Natural killer cell (primary cell): ENCODE data around the gene ZBTB7B. TPM values are rescaled to one million over a fixed set of nuclear protein-coding genes. Genes with fewer than 3 reads are reported as not detected.
A peak's percentile ranks its signal among the peaks of the same experiment; 100 is the strongest.
"Not testable (repeated sequence)": the region's sequence is repeated elsewhere in the genome, so short reads cannot be mapped to it uniquely, and the experiment has no call there.

ENCODE experiments used
- ATAC-seq, 3 donors: fragments of 150-1000 bp in 2 of 3; fragments of 200-7000 bp in 1 of 3; cut with Tn5 transposase; 1 replicate in 1 of 3; 2 replicates in 2 of 3; pipeline ENCODE4 v1.10.0; 2021; ENCODE audit warnings: mild to moderate bottlenecking in 2 of 3, moderate library complexity in 2 of 3
- DNase-seq, 2 donors: peaks; one replicate each; pipeline versions ENCODE4 v3.0.0 to v3.0.0-alpha.2; 2013 to 2021; ENCODE audit warnings: mixed read lengths in 1 of 2
- H3K27ac ChIP-seq: one replicate; pipeline ENCODE4 v1.5.1; 2013; ENCODE audit warnings: mild to moderate bottlenecking, low read length
- H3K27me3 ChIP-seq: one replicate; pipeline ENCODE4 v1.6.1; 2013; ENCODE audit warnings: low read length; ENCODE audit not compliant: control insufficient read depth, insufficient read depth
- H3K36me3 ChIP-seq: one replicate; pipeline ENCODE4 v1.6.1; 2013; ENCODE audit warnings: low read length; ENCODE audit not compliant: control insufficient read depth, insufficient read depth
- H3K4me1 ChIP-seq: one replicate; pipeline ENCODE4 v1.6.1; 2013; ENCODE audit warnings: low read length; ENCODE audit not compliant: control insufficient read depth, insufficient read depth
- H3K4me3 ChIP-seq: one replicate; pipeline ENCODE4 v1.5.1; 2013; ENCODE audit warnings: low read length
- H3K9me3 ChIP-seq: one replicate; pipeline ENCODE4 v1.6.1; 2013; ENCODE audit warnings: low read length; ENCODE audit not compliant: control insufficient read depth, insufficient read depth
- H3K27ac Mint-ChIP-seq, 2 donors: one replicate each; pipeline ENCODE4 v1.8.0; 2022; ENCODE audit warnings: mild to moderate bottlenecking in 2 of 2, mixed read lengths in 2 of 2, moderate library complexity in 1 of 2
- H3K27me3 Mint-ChIP-seq, 2 donors: one replicate each; pipeline ENCODE4 v1.8.0; 2022; ENCODE audit warnings: low read depth in 2 of 2, mixed read lengths in 2 of 2
- H3K36me3 Mint-ChIP-seq: one replicate; pipeline ENCODE4 v1.8.0; 2022; ENCODE audit warnings: mixed read lengths
- H3K4me1 Mint-ChIP-seq, 2 donors: one replicate each; pipeline ENCODE4 v1.8.0; 2022; ENCODE audit warnings: mixed read lengths in 2 of 2
- H3K4me3 Mint-ChIP-seq: one replicate; pipeline ENCODE4 v1.8.0; 2022; ENCODE audit warnings: mild to moderate bottlenecking, moderate library complexity, mixed read lengths
- H3K9me3 Mint-ChIP-seq, 2 donors: one replicate each; pipeline ENCODE4 v1.8.0; 2022; ENCODE audit warnings: mixed read lengths in 2 of 2
- CTCF ChIP-seq: fragments of 200-600 bp; IDR thresholded peaks from one replicate; pipeline ENCODE4 v1.8.0; 2022; ENCODE audit warnings: antibody characterized with exemption
- WGBS: methylation state at CpG from one replicate; pipeline ENCODE4 v1.1.7; 2013; ENCODE audit warnings: missing lambda C conversion rate; ENCODE audit not compliant: insufficient coverage; 5-methylcytosine and 5-hydroxymethylcytosine counted together
- intact Hi-C: fragments of 100-400 bp; cut with micrococcal nuclease; formaldehyde crosslinking; loops from one replicate; pipeline ENCODE4 v1.14.2; 2022
- total RNA-seq, 4 donors: library from RNA; stranded (reverse); fragments of 120-200 nt in 1 of 4; gene quantifications; one replicate each; pipeline versions ENCODE4 v1.2.3 to v1.2.4, GENCODE V29; 2013 to 2022

Gene ZBTB7B
- total RNA-seq, 3 donors from 2014 or later (not counting 1 experiment from before 2014, with no cell fraction given): 61.2 to 75.4 (median 63.3) TPM

DNA sequence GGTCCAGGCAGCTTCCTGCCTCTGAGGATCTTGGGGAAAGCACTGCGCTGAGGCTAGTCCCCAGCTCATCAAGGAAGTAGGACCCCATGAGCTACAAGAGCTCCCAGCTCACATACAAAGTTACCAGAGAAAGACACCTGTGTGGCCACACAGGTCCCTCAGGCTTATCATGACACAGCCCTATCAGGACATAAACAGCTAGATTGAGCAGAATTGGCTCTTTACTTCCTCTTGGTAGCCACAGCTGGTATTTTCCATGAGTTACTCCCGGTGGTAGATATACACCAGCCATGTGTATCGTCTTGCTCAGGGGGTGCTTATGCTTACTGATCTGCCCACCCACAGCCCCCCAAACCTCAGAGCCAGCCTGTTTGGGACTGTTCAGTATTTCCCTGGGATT is 8.0 kb upstream of the ZBTB7B start:
- Mint-ChIP-seq H3K27me3 (no peaks in the 10 kb centered on the region), H3K9me3 (no peaks in the 10 kb centered on the region), H3K4me3 (no peak overlapping the region), H3K4me1 (peaks cover 10 to 24% of the 10 kb centered on the region in 2 donors), H3K36me3 (no peaks in the 10 kb centered on the region), H3K27ac (no peak overlapping the region)
- H3K4me1 ChIP-seq: peaks cover 18% of the 10 kb centered on the region
- no peak overlapping the region for H3K27ac ChIP-seq
- DNase-seq (no peak), ATAC-seq (no peak)
- intact Hi-C loops: no loop called here
- H3K27me3 ChIP-seq: no peaks in the 10 kb centered on the region
- TF ChIP-seq CTCF: no peak
- no peaks in the 10 kb centered on the region for H3K9me3 ChIP-seq
- H3K4me3 ChIP-seq: no peak overlapping the region
- 41% methylated on average over 3 of the region's 3 CpGs for WGBS
- peaks cover 16% of the 10 kb centered on the region for H3K36me3 ChIP-seq

DNA sequence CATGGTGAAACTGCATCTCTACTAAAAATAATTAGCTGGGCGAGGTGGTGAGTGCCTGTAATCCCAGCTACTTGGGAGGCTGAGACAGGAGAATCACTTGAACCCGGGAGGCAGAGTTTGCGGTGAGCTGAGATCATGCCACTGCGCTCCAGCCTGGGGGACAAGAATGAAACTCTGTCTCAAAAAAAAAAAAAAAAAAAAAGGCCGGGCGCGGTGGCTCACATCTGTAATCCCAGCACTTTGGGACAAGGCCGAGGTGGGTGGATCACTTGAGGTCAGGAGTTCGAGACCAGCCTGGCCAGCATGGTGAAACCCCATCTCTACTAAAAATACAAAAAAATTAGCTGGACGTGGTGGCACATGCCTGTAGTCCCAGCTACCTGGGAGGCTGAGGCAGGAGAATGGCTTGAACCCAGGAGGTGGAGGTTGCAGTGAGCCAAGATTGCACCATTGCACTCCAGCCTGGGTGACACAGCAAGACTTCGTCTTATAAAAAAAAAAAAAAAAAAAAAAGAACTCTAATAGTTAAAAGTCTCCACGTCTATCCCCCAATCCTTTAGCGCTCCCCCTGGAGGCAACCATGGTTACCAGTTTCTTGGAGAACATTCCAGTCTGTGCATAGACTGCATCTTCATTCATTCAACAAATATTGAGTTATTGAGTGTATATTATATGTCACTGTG is 7.2 kb upstream of the ZBTB7B start:
- H3K4me1 ChIP-seq: peaks cover 26% of the 10 kb centered on the region
- H3K27ac ChIP-seq, H3K36me3 ChIP-seq, H3K9me3 ChIP-seq, ATAC-seq, H3K27me3 Mint-ChIP-seq, intact Hi-C loops, H3K27me3 ChIP-seq, H3K4me3 Mint-ChIP-seq, H3K4me3 ChIP-seq, H3K36me3 Mint-ChIP-seq, H3K9me3 Mint-ChIP-seq, H3K27ac Mint-ChIP-seq: not testable (repeated sequence)
- peaks cover 15 to 28% of the 10 kb centered on the region in 2 donors for H3K4me1 Mint-ChIP-seq
- 90% methylated on average over 5 of the region's 13 CpGs for WGBS
- DNase-seq: peak in 1 of 2 donors; percentile 41

DNA sequence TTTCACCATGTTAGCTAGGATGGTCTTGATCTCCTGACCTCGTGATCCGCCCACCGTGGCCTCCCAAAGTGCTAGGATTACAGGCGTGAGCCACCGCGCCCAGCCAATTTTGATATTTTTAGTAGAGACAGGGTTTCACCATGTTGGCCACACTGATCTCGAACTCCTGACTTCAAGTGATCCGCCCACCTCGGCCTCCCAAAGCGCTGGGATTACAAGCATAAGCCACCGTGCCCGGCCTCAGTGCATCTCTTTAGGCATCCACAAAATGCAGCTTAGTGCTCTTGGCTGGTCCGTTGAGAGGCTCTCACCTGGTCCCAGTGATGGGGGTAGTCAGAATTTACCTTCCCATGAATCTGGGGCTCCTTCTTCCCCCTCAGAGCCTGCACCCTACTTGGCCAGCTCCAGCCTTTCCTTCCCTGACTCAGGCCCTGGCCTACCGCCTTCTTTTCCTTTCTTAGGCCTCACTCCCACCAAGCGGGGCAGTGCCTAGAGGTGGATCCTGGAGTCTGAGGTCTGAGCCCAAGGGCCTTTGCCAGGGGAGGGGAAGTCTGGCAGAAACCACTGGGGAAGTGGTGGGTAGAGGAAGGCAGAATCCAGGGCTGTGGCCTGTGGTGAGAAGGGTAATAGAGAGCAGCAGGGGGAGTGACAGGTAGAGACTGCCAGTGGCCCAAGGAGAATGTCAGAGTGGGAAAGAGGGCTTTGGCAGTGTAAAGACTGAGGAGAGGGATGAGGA is 5.5 kb upstream of the ZBTB7B start:
- ATAC-seq (no peak), DNase-seq (no peak)
- Histone ChIP-seq H3K9me3 (no peaks in the 10 kb centered on the region), H3K4me1 (peaks cover 36% of the 10 kb centered on the region), H3K27ac (no peak overlapping the region), H3K36me3 (no peaks in the 10 kb centered on the region), H3K27me3 (no peaks in the 10 kb centered on the region), H3K4me3 (no peak overlapping the region)
- TF ChIP-seq CTCF: no peak
- Mint-ChIP-seq H3K27me3 (no peaks in the 10 kb centered on the region), H3K9me3 (no peaks in the 10 kb centered on the region), H3K27ac (no peak overlapping the region), H3K36me3 (no peaks in the 10 kb centered on the region), H3K4me3 (peak overlapping the region; percentile 2), H3K4me1 (peaks cover 15 to 32% of the 10 kb centered on the region in 2 donors)
- intact Hi-C loops: no loop called here
- WGBS: 78% methylated on average over 15 of the region's 15 CpGs

GRCh38 chr1:154998201-154998780 is 4.3 kb upstream of the ZBTB7B start:
- Histone ChIP-seq H3K4me1 (peaks cover 42% of the 10 kb centered on the region), H3K36me3 (no peaks in the 10 kb centered on the region), H3K4me3 (no peak overlapping the region), H3K27ac (no peak overlapping the region), H3K27me3 (no peaks in the 10 kb centered on the region), H3K9me3 (no peaks in the 10 kb centered on the region)
- H3K27ac Mint-ChIP-seq: no peak overlapping the region
- no peak overlapping the region for H3K4me3 Mint-ChIP-seq
- H3K4me1 Mint-ChIP-seq: peaks cover 15 to 31% of the 10 kb centered on the region in 2 donors
- no peaks in the 10 kb centered on the region for H3K36me3 Mint-ChIP-seq
- no peak for TF ChIP-seq CTCF
- intact Hi-C loops: loop anchor here (2.0 kb wide), 1 partner anchor 37 kb away; the partner anchor contains the start of gene PYGO2
- no peaks in the 10 kb centered on the region for H3K9me3 Mint-ChIP-seq
- no peaks in the 10 kb centered on the region for H3K27me3 Mint-ChIP-seq
- peak in 1 of 2 donors; percentile 25 for DNase-seq
- 87% methylated on average over 9 of the region's 16 CpGs for WGBS
- no peak for ATAC-seq
